ENCODE data around the gene GSTP1.

GRCh38 chr11:67542169-67542568, 41.4 kb upstream of the GSTP1 start:
- TF ChIP-seq CTCF (IDR thresholded peaks at IDR 0.05) (no peak), EP300 (IDR thresholded peaks at IDR 0.05) (no peak), POLR2A (IDR thresholded peaks at IDR 0.05) (no peak), POLR2AphosphoS5 (IDR thresholded peaks at IDR 0.05) (no peak)
